ENCODE data around the gene HECTD3. TPM values are rescaled to one million over a fixed set of nuclear protein-coding genes. Genes with fewer than 3 reads are reported as not detected.
A peak's percentile ranks its signal among the peaks of the same experiment; 100 is the strongest.

Gene HECTD3
- 20.5 and 28.4 TPM in 2 replicates for total RNA-seq (2014; rRNA removed; shearing (Covaris generic))

DNA sequence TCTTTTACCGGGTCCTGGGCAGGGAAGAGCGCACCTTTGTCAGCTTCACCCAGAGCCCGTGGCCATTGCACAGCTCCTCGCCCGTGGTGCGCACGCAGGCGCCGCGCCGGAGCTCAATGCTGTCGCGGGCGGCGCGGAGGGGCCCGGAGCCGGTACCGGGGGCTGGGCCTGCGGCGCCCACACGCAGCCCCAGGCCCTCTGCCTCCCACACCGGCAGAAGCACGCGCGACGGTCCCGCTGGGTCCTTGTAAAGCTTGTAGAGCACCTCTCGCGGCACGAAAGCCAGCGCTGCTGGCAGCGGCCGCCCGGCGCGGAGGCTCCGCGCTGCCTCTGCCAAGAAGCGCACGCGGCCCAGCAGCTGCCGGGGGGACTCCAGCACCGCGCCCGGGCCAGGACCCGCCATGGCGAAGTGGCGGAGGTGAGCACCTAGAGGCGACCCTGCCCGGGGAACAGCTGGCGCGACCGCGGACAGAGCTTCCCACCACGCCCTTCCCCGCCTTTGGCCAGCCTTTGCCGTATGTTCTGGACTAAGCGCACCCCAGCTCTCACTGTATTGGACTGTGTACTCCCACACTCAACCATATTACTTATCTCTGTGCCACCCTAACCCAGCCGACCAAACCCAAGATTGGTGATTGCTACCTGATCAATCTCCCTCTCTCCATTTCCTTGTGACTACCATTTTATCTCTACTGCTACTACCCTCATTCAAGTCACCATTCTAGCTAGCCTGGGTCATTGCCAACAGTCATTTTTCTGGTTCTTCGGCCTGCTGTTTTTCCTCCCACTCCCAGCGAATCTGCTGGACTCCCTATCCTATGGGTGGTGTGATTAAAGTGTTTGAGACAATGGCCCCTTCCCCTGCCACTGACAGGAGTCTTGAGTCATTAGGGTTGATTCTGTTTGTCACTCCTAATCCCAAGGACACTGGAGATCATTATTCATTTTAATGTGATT is at the start of gene HECTD3:
HECTD3 (minus strand) TSS at position 470 of the 957 bp plus-strand sequence; CDS start at position 403, 67 bp downstream.
- DNase-seq (ENCODE audit: low spot score) = peak; percentile 68

DNA sequence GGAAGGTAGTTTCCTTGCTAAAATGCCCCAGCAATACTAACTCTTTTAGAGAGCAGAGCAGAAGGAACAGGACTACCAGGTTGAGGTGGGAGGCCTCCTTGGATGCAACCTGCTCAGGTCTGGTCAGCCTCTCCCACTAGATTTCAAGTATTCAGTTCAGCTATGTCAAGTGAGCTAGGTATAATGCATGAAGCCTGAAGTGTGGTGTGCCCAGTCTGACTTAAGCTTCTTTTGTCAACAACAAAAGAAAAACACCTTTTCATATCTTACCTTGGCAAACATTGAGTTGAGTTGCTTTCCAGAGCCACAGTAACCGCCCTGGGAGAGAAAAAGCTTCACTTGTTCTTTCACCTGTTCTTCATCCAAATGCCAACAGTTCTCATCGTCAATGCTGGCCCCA is 48.7 kb upstream of the HECTD3 start:
- no peak for DNase-seq (ENCODE audit: low spot score)

DNA sequence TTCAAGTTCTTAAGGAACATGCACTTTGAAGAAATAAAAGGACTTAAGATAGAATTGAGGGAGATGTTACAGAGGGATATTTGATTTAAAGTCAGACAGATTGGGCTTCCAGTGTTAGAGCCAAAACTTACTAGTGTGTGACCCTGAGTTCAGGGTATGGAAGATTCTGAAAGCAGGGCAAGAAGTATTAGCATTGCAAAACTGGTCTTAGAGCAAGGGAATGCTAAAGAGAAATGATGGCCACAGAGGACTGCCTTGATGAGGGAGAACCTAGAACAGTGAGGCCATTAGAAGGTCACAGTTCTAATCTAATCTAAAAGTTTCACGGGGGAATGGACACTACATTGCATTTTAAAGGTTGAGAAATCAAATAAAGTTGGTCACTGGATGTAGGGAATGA is 46.4 kb upstream of the HECTD3 start:
- DNase-seq (ENCODE audit: low spot score) = no peak

DNA sequence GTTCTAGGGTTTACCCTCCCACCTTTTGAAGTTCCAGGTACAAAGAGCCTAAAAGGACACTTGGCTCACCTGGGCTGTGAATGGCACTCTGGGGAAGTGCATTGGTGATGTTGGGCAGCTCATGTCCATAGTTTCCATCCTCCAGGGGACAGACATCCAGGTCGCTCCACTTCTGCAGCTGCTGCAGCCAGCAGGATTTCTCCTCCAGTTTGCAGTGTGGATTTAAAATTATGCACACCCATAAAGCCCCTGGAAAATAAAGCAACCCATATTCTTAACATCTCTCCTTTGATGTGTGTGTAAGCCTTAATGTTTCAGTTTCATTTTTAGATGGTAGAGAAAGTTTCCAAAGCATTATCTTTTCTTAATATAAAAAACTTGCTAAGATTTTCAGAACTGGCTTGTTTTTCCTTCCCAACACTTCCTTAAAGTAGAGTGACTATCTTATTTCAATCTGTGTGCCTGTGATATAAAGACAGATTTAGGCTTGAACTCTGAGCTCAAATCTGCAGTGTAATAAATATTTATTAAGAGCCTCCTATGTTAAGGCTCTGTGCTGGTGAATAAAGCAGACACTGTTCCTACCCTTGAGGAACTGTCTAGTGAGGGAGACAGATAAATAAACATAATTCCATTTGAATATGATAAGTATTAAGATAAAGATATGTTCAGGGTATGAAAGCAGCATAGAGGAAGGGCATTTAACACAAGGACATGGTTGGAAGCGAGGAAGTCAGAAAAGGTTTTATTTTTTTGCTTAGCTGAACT is 40.1 kb upstream of the HECTD3 start:
- no peak for DNase-seq (ENCODE audit: low spot score)

DNA sequence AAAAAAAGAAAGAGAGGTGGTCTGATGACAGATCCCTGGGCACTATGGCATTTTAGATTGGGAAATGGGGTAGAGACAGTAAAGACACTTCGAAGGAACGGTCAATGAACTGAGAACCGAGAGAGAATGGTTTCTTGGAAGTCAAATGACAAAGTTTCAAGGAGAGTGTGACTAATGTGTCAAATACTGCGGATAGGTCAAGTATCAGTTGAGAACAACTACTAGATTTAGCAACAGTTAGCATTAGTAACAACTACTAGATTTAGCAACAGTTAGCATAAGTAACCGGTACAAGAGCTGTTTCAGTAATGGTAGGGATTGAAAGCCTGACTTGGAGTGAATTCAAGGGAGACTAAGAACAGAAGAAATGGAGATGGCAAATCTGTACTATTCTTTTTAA is 35.9 kb upstream of the HECTD3 start:
- no peak for DNase-seq (ENCODE audit: low spot score)

DNA sequence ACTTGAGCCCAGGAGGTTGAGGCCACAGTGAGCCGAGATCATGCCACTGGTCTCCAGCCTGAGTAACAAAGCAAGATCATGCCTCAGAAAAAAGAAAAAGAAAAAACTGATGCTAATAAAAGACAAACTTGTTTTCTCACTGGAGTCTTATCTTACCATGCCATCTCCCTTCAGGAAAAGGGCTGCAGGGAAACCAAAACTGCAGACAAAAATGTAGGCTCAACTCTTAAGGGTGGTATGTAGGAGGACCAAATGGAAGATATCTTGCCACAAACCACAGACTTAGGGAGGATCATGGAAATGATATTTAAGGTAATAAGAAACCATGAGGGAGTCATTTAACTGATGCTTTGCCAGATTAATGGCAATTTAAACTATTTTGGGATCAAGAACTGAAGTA is 33.8 kb upstream of the HECTD3 start:
- DNase-seq (ENCODE audit: low spot score) = no peak

DNA sequence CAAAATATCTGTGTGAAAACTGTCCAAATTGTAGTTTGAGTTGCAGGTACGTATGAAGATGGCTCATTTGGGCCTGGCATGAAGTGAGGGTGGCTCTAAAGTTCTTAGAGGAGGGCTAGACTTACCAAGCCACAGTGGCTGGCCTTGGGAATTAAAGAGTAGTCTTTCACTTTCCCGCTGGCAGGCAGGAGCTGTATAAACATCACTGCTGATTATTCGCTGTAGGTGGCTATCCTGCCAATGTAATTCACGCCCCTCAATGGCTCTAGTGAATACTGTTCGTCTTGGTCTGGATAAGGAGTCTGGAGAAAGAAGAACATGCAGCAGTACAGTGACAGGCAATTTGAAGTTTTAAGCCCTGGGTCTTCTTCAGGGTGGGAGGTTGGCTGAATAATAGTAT is 32.0 kb upstream of the HECTD3 start:
- no peak for DNase-seq (ENCODE audit: low spot score)

DNA sequence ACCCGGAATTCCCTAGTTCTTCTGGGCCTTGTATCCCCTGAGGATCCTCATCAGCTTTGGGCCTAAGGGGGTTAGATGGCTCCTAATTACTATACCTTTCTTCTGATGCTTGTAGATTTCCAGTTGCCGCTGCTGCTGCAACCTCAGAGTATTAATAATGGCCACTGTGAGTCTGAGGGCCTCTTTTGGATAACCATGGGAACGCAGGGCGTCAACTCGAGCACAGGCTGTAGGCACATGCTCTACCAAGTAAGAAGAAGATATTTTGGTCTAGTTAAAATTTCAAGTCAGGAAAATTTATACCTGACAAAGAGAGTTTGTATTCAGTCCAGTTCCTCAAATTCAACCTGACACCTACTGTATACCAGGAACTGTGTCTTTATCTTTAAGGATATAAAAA is 29.2 kb upstream of the HECTD3 start:
- DNase-seq (ENCODE audit: low spot score) = no peak

DNA sequence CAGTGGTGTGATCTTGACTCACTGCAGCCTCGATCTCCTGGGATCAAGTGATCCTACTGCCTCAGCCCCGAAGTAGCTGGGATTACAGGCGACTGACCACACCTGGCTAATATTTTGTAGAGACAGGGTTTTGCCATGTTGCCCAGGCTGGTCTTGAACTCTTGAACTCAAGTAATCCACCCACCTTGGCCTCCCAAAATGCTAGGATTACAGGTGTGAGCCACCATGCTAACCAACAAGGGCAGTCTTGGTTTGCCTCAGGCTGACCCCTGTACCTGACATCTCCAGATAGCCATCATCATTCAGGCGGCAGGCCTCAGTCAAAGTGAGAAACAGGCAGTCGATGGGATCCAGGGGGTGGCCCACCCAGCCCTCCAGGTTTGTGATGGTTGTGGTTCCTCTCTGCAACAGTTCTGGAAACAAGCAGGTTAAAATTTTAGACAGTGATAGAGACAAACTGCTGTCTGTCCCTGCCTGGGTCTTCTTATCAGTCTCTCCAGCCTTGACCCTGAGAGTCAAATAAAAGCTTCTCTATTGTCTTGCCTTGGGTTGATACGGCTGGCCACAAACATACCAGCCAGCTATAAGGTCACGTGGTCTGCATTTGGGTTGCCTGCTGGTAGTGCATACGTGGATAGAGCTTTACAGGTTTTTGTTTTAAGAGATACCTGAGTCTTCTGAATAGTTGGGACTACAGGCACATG is 27.7 kb upstream of the HECTD3 start:
- no peak for DNase-seq (ENCODE audit: low spot score)

DNA sequence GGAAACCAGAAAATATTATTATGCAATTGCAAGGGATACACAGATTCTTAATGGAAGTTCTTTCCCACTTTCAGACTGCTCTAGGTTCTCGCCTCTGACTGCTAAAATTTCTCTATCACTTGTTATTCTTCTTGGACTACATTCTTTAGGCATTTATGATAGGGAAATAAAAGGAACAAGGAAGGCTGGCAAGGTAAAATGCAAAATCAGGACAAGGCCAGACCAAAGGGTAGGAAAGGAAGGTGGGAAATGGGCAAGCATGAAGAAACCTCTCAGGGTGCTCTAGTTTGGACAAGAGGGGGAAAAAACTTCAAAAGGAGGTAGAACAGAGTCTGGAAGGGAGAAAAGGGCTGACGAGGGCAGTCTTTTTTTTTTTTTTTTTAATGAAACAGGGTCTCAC is 27.1 kb upstream of the HECTD3 start:
- DNase-seq (ENCODE audit: low spot score) = no peak

DNA sequence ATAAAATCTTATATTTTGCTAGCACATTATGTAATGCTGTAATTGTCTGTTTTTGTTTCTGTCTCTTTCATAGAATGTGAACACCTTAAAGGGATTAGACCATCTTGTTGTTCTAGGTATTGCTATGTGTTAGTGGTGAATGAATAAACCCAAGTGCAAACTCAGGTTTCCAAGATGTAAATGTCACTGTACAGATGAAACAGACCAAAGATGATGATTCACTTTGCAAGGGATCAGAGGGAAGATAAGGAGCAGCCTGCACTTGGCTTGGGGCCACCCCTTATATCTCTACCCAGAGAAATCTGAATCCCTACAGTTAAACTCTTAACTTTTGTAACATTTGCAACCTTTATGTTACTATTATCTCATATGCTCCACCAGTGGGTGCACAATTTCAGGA is 26.3 kb upstream of the HECTD3 start:
- peak; percentile 48 for DNase-seq (ENCODE audit: low spot score)

DNA sequence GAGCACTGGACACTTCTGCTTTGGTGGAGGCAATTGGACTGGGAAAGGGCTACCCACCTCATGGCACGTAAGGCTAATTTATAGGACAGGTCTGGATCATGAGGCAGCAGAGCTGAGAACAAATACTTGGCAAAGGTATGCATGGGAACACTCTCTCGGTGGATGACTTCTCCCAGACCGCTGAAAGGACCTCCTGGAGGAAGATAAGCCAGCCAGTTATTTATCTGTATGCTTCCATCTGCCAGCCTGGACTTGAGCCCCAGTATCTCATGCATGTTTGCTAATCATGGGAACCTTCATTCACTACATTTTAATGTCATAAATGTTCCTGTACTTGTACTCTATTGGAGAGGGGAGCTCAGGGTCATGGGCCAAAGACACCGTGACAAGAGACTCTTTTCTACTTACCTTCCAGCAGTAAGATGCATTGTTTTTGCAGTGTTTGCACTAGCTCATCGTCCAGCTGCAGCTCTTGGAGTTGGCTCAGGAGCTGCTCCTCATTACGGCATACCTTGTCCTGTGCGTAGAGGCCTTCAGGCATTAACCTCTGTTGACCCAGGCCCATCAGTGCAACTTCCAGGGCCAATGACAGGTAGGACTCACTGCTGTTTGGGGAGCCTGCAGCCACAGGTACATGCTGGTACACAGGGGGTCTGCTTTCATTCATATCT is 24.6 kb upstream of the HECTD3 start:
- DNase-seq (ENCODE audit: low spot score) = no peak

DNA sequence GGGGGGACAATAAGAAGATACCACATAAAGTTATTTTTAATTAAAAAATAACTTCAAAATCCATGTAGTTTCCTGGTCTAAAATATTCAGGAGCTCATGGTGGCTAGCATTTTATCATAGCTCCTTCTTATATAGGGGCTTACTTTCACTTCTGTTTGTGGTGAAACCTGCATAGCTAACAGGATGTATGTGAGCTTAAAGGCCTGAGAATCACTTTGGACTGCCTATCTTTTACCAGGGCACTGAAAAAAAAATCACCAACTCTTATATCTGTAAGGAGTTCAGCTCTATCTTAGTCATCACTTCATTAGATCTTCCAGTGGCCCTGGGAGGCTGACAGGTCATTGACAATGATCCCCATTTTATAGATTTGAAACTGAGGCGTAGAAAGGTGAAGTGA is 22.2 kb upstream of the HECTD3 start:
- no peak for DNase-seq (ENCODE audit: low spot score)

DNA sequence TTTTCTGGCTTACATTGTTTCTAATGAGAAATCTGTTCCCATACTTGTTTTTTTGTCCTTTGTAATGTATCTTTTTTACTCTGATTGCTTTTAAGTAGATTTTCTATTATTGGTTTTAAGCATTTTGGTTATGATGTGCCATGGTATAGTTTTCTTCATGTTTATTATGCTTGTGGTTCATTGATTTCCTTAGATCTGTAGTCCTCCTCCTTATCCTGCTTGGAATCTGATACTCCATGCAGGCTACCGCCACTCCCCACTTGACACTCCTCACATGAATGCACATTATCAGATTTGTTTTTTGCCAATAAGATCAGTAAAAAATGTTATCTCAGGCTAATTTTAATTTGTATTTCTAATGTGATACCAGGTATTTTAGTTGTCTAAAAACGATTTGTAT is 21.7 kb upstream of the HECTD3 start:
- DNase-seq (ENCODE audit: low spot score) = no peak

DNA sequence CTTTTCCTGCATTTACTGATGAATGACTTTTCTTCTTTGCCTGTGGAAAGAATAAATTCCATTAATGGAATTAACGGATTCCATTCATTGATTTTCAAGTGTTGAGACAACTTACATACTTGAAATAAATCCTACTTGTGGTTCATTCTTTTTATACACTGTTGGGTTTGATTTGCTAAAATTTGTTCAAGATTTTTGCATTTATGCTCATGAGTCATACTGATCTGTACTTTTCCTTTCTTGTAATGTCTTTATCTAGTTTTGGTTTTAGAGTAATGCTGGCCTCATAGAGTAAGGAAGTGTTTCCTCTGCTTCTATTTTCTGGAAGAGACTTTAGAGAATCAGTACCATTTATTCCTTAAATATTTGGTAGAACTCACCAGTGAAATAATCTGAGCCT is 15.3 kb upstream of the HECTD3 start:
- DNase-seq (ENCODE audit: low spot score) = no peak

DNA sequence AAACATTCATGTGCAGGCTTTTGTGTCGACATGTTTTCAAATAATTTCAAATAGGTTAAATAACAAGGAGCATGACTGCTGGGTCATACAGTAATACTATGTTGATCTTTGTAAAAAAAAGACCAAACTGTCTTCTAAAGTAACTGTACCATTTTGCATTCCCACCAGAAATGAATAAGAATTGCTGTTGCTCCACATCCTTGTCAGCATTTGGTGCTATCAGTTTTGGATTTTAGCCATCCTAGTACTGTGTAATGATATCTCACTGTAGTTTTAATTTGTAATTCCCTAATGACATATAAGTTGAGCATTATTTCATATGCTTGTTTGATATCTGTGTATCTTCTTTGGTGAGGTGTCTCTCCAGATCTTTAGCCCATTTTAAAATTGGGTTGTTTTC is 12.5 kb upstream of the HECTD3 start:
- DNase-seq (ENCODE audit: low spot score) = no peak

DNA sequence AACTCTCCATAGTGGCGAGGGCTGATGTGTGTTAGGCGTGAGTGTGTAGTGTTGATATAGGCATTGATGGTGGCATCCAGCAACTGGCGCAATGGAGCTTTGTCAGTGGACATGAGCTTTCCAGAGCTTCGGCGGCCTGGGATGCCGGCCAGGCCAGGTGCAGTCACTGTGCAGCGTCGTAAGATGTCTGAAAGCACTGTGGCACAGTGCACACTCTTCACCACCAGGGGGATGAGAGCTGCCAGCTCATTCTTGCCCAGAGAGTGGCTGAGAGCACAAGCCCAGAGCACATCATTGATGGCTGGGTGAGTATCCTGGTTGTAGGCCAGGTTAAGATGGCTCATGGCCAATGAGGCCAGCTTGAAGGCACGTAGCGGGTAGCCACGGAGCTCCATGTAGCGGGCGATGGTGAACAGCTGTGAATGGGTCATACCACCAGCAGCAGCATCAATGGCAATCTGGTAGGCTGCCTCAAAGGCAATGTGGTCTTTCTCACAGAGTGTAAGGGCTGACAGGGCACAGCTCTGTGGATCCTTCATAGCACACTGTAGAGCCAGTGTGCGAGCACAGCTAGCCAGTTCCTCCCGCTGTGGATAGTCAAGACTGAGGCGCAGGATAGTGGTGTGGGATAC is 7.6 kb upstream of the HECTD3 start:
- DNase-seq (ENCODE audit: low spot score) = peak; percentile 42

DNA sequence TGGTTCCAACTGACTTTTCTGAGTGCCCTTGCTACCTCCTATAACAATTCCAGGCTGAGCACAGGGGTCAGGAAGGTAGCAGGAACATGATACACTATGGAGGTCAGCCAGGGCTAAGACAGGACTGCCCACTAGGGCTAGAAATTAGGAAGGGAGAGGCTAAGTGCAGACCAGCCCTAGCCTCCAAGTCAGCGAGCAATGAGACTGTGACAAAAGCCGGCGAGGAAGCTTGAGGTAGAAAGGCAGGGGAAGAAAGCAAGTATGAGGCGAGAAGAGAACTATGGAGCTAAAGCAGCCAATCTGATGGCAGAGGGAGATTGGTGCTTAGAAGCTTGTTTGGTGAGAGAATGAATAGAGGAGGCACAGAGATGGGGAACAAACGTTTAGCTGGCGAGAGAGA is 5.6 kb upstream of the HECTD3 start:
- no peak for DNase-seq (ENCODE audit: low spot score)

DNA sequence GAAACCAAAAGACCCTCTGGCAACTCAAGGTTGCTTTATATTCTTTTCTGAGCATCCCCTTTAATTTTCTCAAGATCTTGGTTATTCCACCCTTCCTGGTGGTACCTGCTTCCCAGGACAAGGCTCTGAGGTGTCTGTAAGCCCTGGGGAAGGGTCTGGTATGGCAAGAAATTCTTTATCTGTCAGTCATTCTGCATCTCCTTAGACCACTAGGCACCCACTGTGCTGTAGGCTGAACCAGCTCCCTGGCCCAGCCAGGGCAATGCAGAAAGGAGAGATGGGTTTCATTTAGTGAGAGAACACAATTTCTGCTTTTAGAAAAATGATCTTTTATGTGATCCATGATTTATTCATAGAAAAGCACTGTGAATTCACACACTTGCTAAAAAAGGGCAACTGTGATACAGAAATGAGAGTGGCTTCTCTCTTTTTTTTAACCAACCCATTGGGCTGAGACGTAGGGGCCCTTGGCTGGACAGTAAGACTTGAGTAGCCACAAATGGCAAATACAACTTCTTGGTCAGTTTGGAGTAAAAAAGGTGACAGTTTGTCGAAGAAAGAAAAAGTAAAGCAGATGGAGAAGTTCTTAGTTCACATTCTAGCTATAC is 5.1 kb upstream of the HECTD3 start:
- DNase-seq (ENCODE audit: low spot score) = no peak

DNA sequence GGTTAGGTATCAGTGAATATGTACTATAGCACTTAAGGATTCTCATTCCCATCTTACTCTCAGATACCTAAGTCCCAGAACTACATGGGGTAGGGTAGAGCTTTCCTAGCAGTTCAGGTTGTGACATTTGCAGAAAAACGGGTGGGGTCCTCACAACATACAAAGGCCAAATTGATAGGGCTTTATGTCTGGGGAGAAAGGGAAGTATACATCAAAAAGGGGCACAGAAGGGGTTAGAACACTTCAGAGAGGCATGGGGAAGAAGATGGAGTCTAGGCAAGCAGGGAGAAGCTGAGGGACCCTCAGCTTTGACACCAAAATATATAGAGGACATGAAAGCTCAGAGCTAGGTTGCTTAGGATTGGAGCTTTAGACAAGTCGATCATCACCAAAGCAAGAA is 4.6 kb upstream of the HECTD3 start:
- no peak for DNase-seq (ENCODE audit: low spot score)

Data from A172 (cell line).